C4-2B (cell line): ENCODE data around the gene MTNR1A.
"Not testable (repeated sequence)": the region's sequence is repeated elsewhere in the genome, so short reads cannot be mapped to it uniquely, and the experiment has no call there.

ENCODE experiments used
- H3K27ac ChIP-seq: fragments of 450-650 bp; 2 replicates; pipeline ENCODE4 v1.5.1; 2017
- ZFX ChIP-seq: fragments of 450-650 bp; IDR thresholded peaks from 2 replicates; pipeline ENCODE4 v1.6.1; 2017
- TF ChIP-seq, protein P1 (sequence below): fragments of 450-650 bp; conservative IDR thresholded peaks from 2 replicates; pipeline ENCODE4 v1.5.1; 2017; ENCODE audit warnings: mild to moderate bottlenecking

The MTNR1A gene

GRCh38 chr4:186545436-186545835, 9.9 kb downstream of the MTNR1A start:
- TF ChIP-seq, protein P1, sequence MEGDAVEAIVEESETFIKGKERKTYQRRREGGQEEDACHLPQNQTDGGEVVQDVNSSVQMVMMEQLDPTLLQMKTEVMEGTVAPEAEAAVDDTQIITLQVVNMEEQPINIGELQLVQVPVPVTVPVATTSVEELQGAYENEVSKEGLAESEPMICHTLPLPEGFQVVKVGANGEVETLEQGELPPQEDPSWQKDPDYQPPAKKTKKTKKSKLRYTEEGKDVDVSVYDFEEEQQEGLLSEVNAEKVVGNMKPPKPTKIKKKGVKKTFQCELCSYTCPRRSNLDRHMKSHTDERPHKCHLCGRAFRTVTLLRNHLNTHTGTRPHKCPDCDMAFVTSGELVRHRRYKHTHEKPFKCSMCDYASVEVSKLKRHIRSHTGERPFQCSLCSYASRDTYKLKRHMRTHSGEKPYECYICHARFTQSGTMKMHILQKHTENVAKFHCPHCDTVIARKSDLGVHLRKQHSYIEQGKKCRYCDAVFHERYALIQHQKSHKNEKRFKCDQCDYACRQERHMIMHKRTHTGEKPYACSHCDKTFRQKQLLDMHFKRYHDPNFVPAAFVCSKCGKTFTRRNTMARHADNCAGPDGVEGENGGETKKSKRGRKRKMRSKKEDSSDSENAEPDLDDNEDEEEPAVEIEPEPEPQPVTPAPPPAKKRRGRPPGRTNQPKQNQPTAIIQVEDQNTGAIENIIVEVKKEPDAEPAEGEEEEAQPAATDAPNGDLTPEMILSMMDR, result no peak
- no peak for TF ChIP-seq ZFX
- no peak overlapping the region for H3K27ac ChIP-seq

- TF ChIP-seq ZFX, result no peak
- TF ChIP-seq, protein P1, result no peak
- no peak overlapping the region for H3K27ac ChIP-seq
Observed at GRCh38 chr4:186543206-186543605, 12.2 kb downstream of the MTNR1A start.

- TF ChIP-seq, protein P1, result no peak
- TF ChIP-seq ZFX, result no peak
Observed at GRCh38 chr4:186541801-186542200, 13.6 kb downstream of the MTNR1A start.

DNA sequence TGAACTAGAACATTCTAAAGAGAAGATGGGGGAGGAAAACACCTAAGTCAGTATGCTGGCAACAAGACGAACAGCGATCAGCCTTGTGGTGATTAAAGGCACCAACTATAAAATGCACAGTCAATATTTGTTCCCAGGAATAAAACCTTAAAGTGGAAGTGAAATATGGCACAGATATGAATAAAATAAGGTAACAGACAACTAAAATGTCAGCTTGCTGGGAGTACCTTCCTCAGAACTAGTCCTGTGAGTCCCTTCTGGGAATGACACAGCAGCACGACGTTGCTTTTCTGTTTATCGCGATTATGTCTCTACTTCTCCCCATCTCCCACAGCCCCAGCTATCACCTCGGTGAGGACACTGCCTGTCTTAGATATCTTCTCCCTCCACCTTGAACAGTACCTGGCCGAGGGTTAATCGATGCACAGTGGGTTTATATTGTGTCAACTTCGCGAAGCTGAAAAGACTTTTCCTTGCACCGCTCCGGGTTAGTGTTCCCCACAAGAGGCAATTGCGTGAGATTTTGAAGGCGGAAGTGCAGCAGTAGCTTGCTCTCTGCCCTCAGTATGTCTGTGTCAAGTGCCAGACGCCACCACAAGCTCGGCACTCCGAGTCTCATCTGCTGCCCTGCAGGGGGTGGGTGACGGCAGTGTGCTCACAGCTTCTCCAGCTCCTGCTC, 17.4 kb downstream of the MTNR1A start:
- TF ChIP-seq ZFX, result no peak
- TF ChIP-seq, protein P1, result no peak
- no peak overlapping the region for H3K27ac ChIP-seq

More at GRCh38 chr4:186541801-186542200, 13.6 kb downstream of the MTNR1A start:
- no peak overlapping the region for H3K27ac ChIP-seq

GRCh38 chr4:186536285-186536684, 19.1 kb downstream of the MTNR1A start:
- no peak overlapping the region for H3K27ac ChIP-seq
- no peak for TF ChIP-seq ZFX
- TF ChIP-seq, protein P1, result no peak; the same call in 1 of the 2 replicates

GRCh38 chr4:186534056-186534455, 21.3 kb downstream of the MTNR1A start:
- no peak for TF ChIP-seq ZFX
- TF ChIP-seq, protein P1, result no peak
- no peak overlapping the region for H3K27ac ChIP-seq

DNA sequence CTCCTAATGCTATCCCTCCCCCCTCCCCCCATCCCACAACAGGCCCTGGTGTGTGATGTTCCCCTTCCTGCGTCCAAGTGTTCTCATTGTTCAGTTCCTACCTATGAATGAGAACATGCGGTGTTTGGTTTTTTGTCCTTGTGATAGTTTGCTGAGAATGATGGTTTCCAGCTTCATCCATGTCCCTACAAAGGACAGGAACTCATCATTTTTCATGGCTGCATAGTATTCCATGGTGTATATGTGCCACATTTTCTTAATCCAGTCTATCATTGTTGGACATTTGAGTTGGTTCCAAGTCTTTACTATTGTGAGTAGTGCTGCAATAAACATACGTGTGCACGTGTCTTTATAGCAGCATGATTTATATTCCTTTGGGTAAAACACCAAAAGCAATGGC, 31.4 kb downstream of the MTNR1A start:
- H3K27ac ChIP-seq, result not testable (repeated sequence)

DNA sequence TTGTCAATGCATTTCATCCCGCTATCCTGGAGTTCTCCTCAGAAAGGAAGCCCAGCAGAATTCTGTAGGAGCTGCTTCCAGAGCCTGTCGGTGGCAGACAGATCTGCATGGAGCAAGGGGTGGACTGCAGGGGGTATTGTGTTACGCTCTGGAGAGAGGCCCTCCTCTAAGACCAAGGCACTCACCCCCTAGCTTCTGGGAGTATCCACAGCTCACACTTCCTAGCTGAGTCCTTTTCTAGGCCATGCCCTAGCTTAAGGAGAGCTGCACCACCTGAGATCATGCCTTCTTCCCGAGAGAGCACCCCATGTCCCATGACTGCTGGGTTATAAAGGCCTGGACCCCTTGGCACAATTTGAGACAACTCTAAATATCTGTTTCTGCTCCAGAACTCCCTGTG, 39.1 kb downstream of the MTNR1A start:
- TF ChIP-seq, protein P1, result no peak
- TF ChIP-seq ZFX, result no peak
- no peak overlapping the region for H3K27ac ChIP-seq
